Measurements from ENCODE around the gene WASHC4. TPM values are rescaled to one million over a fixed set of nuclear protein-coding genes. Genes with fewer than 3 reads are reported as not detected.

WASHC4 gene
- total and polyA plus RNA-seq, 3 donors from 2014 or later, result 17.4 to 57.7 (median 55.3) TPM

DNA sequence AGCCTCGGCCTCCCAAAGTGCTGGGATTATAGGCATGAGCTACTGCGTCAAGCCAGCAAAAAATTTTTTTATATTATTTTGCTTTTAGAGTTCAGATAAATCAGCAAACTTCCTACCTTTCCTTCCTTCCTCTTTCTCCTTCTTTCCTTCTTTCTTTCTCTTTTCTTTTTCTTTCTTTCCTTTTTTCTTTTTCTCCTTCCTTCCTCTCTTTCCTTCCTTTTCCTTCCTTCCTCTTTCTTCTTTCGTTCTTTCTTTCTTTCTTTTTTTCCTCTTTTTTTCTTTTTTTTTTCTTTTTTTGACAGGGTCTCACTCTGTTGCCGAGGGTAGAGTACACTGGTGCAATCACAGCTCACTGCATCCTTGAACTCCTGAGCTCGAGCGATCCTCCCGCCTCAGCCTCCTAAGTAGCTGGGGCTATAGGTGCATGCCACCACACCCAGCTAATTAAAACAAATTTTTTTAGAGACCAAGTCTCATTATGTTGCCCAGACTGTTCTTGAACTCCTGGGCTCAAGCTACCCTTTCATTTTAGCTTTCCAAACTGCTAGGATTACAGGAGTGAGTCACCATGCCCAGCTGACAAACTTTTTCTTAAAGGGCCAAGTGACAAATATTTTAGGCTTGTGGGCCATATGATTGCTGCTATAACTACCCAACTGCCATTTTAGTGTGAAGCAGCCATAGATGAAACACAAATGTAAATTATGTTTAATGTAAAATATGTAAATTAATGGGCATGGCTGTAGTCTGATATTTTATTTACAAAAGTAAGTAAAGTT is 7.1 kb upstream of the WASHC4 start:
- Histone ChIP-seq H3K4me3 (no peak overlapping the region), H3K9me3 (no peaks in the 10 kb centered on the region), H3K36me3 (ENCODE audit: low read depth, missing control alignments) (no peaks in the 10 kb centered on the region), H3K27ac (no peak overlapping the region), H3K27me3 (no peaks in the 10 kb centered on the region), H3K4me1 (no peaks in the 10 kb centered on the region)
- intact Hi-C loops (cut with DNase I; ENCODE audit: low total_unique reads), result no loop called here
- DNase-seq, result no peak
- TF ChIP-seq, protein P1, sequence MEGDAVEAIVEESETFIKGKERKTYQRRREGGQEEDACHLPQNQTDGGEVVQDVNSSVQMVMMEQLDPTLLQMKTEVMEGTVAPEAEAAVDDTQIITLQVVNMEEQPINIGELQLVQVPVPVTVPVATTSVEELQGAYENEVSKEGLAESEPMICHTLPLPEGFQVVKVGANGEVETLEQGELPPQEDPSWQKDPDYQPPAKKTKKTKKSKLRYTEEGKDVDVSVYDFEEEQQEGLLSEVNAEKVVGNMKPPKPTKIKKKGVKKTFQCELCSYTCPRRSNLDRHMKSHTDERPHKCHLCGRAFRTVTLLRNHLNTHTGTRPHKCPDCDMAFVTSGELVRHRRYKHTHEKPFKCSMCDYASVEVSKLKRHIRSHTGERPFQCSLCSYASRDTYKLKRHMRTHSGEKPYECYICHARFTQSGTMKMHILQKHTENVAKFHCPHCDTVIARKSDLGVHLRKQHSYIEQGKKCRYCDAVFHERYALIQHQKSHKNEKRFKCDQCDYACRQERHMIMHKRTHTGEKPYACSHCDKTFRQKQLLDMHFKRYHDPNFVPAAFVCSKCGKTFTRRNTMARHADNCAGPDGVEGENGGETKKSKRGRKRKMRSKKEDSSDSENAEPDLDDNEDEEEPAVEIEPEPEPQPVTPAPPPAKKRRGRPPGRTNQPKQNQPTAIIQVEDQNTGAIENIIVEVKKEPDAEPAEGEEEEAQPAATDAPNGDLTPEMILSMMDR (IDR thresholded peaks at IDR 0.05), result no peak
- TF ChIP-seq POLR2A (IDR thresholded peaks at IDR 0.05), result no peak
- WGBS, 2 donors, result 87 to 90% methylated on average over 7 of the region's 7 CpGs

DNA sequence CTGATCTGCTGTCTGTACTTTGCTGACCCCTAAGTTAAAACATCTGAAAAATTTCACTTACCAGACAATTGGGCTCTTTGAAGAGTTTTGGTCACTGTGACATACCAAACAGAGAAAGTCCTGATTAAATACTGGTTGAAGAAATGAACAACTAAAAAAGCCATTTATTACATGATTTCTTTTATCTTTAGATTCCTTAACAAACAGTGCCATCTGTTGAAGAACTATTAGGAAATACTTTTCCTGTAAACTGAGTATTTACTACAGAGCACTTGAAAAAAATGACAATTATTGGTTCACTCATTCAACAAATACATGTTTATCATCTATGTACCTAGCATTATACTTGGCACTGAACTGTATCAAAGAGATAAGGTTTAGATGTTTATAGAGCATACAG is 6.5 kb upstream of the WASHC4 start:
- Histone ChIP-seq H3K27me3 (no peaks in the 10 kb centered on the region), H3K27ac (no peak overlapping the region), H3K4me1 (no peaks in the 10 kb centered on the region), H3K4me3 (no peak overlapping the region), H3K36me3 (ENCODE audit: low read depth, missing control alignments) (no peaks in the 10 kb centered on the region), H3K9me3 (no peaks in the 10 kb centered on the region)
- intact Hi-C loops (cut with DNase I; ENCODE audit: low total_unique reads), result no loop called here
- no peak for TF ChIP-seq POLR2A (IDR thresholded peaks at IDR 0.05)
- TF ChIP-seq, protein P1 (IDR thresholded peaks at IDR 0.05), result no peak
- DNase-seq, result no peak

DNA sequence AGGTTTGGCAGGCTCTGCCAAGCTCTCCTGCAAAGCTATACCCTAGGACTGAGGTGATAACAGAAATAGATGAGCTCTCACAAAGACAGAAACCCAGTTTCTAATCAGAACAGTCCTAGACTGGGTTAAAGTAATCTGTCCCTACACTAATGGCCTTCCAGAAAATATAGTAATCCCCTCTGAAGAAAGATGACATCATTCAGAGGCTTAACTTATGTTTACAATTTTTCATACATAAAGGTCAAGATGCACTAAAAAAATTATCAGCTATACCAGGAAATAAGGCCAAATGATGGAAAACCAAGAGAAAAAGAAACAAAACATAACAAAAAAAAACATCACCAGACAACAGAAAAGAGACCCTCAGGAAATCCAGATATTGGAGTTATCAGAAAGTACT is 4.9 kb upstream of the WASHC4 start:
- Histone ChIP-seq H3K4me1 (no peaks in the 10 kb centered on the region), H3K36me3 (ENCODE audit: low read depth, missing control alignments) (no peaks in the 10 kb centered on the region), H3K4me3 (no peak overlapping the region), H3K9me3 (no peaks in the 10 kb centered on the region), H3K27me3 (no peaks in the 10 kb centered on the region), H3K27ac (no peak overlapping the region)
- TF ChIP-seq, protein P1 (IDR thresholded peaks at IDR 0.05), result no peak
- no peak for TF ChIP-seq POLR2A (IDR thresholded peaks at IDR 0.05)
- DNase-seq, result no peak
- intact Hi-C loops (cut with DNase I; ENCODE audit: low total_unique reads), result no loop called here

DNA sequence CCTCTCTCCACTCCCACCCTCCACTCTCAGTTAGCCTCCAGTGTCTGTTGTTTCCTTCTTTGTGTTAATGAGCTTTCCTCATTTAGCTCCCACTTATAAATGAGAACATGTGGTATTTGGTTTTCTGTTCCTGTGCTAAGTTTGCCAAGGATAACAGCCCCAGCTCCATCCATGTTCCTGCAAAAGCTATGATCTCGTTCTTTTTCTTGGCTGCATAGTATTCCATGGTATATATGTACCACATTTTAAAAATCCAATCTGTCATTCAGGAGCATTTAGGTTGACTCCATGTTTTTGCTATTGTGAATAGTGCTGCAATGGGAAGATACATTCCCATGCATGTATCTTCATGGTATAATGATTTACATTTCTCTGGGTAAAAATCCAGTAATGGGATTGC is 2.8 kb upstream of the WASHC4 start:
- Histone ChIP-seq H3K4me1 (no peaks in the 10 kb centered on the region), H3K27ac (no peak overlapping the region), H3K4me3 (no peak overlapping the region), H3K27me3 (no peaks in the 10 kb centered on the region), H3K36me3 (ENCODE audit: low read depth, missing control alignments) (no peaks in the 10 kb centered on the region), H3K9me3 (no peaks in the 10 kb centered on the region)
- DNase-seq, result no peak
- WGBS, 2 donors, result 86 to 93% methylated on average over 1 of the region's 1 CpG
- no peak for TF ChIP-seq POLR2A (IDR thresholded peaks at IDR 0.05)
- TF ChIP-seq, protein P1 (IDR thresholded peaks at IDR 0.05), result no peak
- intact Hi-C loops (cut with DNase I; ENCODE audit: low total_unique reads), result no loop called here

DNA sequence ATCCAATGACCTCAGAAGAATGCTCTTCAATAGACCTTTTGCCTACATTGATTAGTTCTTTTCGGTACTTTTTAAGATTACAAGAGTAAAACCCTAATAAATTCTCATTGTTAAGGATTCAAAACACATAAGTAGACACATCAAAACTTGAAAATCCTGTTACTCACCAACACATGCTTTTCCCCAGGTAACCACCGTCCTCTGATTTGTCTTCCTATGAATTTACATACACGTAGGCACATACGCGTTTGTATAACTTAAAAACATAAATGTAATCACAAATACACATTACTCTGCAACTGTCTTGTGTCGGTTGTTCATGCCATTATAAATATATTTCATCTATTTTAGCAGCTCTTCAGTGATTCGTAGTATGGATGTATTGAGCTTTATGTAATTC is 910 bp upstream of the WASHC4 start:
- Histone ChIP-seq H3K4me3 (peak overlapping the region; percentile 80 to 87), H3K9me3 (no peaks in the 10 kb centered on the region), H3K27me3 (no peaks in the 10 kb centered on the region), H3K36me3 (ENCODE audit: low read depth, missing control alignments) (no peaks in the 10 kb centered on the region), H3K4me1 (no peaks in the 10 kb centered on the region), H3K27ac (peak overlapping the region in 1 of 2 donors; percentile 94)
- intact Hi-C loops (cut with DNase I; ENCODE audit: low total_unique reads), result no loop called here
- no peak for TF ChIP-seq POLR2A (IDR thresholded peaks at IDR 0.05)
- TF ChIP-seq, protein P1 (IDR thresholded peaks at IDR 0.05), result no peak
- 32 to 51% methylated on average over 7 of the region's 7 CpGs for WGBS, 2 donors
- no peak for DNase-seq

Data from testis (tissue), 3 donors.